HG03135 (cell line): Measurements from ENCODE around the gene PTP4A1.
"Not testable (repeated sequence)": the region's sequence is repeated elsewhere in the genome, so short reads cannot be mapped to it uniquely, and the experiment has no call there.

Experiments
- ATAC-seq: cut with Tn5 transposase; IDR thresholded peaks from one replicate; pipeline ENCODE4 v1.9.1; 2021; ENCODE audit warnings: mild to moderate bottlenecking, moderate library complexity; ENCODE audit not compliant: unreplicated experiment

The PTP4A1 gene

GRCh38 chr6:63581355-63582013 lies 9.2 kb downstream of the PTP4A1 start:
- ATAC-seq, result no peak

- no peak for ATAC-seq
Measured at GRCh38 chr6:63582579-63583231, 10.4 kb downstream of the PTP4A1 start.

GRCh38 chr6:63584125-63584514 lies 11.8 kb downstream of the PTP4A1 start:
- ATAC-seq, result no peak

DNA sequence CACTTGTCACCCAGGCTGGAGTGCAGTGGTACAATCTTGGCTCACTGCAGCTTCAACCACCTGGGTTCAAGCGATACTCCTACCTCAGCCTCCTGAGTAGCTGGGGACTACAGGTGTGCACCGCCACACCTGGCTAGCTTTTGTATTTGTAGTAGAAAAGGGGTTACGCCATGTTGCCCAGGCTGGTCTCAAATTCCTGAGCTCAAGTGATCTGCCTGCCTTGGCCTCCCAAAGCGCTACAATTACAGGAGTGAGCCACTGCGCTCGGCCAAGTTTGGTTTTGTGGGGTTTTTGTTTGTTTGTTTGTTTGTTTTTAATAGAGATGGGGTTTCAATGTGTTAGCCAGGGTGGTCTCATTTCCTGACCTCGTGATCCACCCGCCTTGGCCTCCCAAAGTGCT lies 12.3 kb downstream of the PTP4A1 start:
- no peak for ATAC-seq

DNA sequence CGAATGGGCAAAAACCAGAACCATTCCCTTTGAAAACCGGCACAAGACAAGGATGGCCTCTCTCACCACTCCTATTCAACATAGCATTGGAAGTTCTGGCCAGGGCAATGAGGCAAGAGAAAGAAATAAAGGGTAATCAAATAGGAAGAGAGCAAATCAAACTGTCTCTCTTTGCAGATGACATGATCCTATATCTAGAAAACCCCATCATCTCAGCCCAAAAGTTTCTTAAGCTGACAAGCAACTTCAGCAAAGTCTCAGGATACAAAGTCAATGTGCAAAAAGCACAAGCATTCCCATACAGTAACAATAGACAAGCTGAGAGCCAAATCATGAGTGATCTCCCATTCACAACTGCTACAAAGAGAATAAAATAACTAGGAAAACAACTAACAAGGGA lies 13.4 kb downstream of the PTP4A1 start:
- ATAC-seq, result not testable (repeated sequence)

GRCh38 chr6:63589952-63590411 lies 17.7 kb downstream of the PTP4A1 start:
- no peak for ATAC-seq

GRCh38 chr6:63592886-63593285 lies 20.6 kb downstream of the PTP4A1 start:
- no peak for ATAC-seq

DNA sequence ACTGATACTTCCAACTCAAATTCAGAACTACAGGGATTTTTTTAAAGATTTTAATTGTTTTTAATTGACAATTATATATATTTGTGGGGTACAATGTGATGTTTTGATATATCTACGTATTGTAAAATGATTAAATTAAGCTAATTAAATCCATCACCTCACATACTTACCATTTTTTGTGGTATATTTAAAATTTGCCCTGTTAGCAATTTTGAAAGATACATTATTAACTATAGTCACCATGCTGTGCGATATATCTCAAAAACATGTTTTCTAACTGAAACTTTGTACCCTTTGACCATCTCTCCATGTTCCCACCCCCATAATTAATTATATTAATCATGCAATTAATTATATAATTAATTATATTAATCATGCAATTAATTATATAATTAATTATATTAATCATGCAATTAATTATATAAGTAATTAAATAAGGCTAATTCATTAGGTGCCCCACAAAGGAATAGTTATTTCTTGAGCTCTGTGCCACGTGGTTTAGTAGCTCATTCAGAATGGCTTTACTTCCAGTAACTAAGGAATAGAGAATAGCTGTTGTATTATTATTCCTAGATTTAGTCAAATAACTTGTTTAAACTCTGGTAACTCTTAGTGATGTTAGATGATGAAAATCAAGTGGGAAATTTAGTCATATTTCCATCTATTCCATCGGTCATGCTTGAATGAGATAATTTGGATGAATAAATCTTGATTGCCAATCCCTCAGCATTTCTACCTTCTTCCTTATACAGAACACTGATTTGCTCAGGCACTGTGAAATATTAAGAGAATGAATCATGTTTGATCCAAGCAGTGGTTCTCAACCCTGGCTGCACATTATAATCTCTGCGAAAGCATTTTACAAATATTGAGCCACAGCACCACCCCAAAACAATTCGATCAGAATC lies 25.1 kb downstream of the PTP4A1 start:
- no peak for ATAC-seq

- ATAC-seq, result peak; percentile 100
Measured at GRCh38 chr6:63598049-63599036, 26.1 kb downstream of the PTP4A1 start.

- ATAC-seq, result no peak
Measured at GRCh38 chr6:63599243-63599642, 27.0 kb downstream of the PTP4A1 start.

- ATAC-seq, result no peak
Measured at GRCh38 chr6:63600136-63600535, 27.9 kb downstream of the PTP4A1 start.

- ATAC-seq, result no peak
Measured at GRCh38 chr6:63609231-63609630, 37.0 kb downstream of the PTP4A1 start.

DNA sequence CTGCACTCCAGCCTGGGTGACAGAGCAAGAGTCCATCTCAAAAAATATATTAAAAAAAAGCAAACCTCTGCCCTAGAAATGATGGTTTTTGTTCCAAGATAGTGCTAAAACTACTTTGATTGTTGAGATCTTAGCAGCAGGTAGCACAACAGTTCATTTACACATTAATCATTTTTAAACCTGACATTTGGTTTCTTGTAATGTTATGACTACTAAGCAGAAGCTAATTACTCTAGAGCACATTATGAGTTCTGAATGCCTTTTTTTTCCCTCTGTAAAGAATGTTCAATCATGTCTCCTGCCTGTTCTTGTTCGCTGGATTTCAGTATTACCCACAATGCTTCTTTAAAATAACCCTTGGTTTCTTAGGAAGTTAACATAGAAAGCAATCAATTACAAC lies 38.7 kb downstream of the PTP4A1 start:
- no peak for ATAC-seq

DNA sequence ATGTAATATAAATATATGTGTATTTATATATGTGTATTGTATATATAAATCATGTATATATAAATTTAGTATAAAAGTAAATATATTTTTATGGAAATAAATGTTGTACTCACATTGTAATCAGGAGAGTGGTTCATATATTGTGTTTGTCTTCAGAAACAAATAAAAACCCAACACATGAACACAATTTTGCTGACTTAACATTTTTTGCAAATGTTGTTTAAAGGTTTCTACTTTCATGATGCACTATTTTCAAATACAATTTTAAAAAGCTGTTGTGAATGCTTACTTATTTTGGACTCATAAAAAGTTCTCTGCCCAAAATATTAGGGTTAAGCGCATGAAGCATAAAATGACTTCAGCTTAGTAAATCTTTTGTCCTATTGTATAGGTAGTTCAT lies 39.3 kb downstream of the PTP4A1 start:
- ATAC-seq, result no peak

- ATAC-seq, result no peak
Measured at GRCh38 chr6:63615590-63615989, 43.3 kb downstream of the PTP4A1 start.
